ENCODE measurements around the gene LARP4.
"Not testable (repeated sequence)": the region's sequence is repeated elsewhere in the genome, so short reads cannot be mapped to it uniquely, and the experiment has no call there.

Gene LARP4

DNA sequence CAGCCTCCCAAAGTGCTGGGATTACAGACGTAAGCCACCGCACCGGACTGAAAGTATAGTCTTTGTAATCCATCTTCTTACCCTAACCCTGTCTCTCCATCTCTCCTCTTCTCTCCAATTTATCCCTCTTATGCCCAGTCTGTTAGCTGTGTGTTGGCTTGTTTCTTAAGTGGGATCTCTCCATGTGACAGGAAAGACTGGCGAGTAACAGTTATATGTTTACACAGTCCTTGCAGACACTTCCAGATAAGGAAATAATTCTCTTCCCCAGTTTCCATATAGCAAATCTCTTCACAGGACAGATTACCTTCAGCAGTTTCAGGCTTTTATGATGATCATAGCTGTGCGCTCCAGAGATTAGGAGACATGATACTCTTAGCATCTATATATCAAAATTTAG lies 88.1 kb downstream of the LARP4 start:
- DNase-seq: no peak

- not testable (repeated sequence) for DNase-seq
Observed at GRCh38 chr12:50498119-50498518, 97.4 kb downstream of the LARP4 start.

DNA sequence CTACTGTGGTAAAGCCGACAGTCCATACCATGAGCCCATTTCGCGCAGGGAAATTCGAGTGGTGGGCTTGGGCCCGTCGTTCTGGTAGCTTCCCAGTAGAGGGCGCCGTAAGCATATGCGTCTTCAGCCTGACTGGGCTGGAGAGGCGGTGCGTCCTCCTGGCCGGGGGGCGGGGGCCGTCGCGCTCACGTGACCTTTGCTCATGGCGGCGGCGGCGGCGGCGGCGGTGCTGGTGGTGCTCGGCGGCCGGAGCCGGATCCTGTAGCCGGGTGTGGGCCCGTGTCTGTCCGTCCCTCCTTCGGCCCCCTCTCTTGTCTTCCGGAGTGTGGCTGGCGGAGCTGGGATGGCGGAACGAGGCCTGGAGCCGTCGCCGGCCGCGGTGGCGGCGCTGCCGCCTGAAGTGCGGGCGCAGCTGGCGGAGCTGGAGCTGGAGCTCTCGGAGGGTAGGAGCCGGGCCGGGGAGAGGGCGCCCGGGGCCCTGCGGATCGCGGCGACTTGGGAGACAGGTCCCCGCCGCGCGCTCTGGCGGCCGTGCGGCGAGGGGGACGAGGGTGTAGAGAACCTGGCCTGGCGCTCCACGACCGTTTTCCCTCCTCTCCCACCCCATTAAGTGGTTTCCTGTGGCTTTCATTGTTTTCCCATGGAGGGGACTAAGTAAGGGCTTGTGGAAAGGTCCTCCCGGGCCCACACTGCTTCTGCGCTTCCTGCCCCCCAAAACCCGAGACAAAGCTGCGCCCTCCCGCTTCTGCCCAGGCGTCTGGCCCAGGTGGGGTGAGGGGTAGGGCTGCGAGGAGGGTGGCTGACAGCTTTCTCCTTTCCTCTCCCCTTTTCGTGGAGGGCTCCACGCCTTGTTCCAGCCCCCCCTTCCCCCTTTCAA lies 104.4 kb downstream of the LARP4 start, which contains the start of gene DIP2B:
TSS of gene DIP2B (plus strand) at position 188 of the 877 bp plus-strand sequence. CDS start at position 344, 156 bp downstream.
- DNase-seq: peak; percentile 78 to 85

DNA sequence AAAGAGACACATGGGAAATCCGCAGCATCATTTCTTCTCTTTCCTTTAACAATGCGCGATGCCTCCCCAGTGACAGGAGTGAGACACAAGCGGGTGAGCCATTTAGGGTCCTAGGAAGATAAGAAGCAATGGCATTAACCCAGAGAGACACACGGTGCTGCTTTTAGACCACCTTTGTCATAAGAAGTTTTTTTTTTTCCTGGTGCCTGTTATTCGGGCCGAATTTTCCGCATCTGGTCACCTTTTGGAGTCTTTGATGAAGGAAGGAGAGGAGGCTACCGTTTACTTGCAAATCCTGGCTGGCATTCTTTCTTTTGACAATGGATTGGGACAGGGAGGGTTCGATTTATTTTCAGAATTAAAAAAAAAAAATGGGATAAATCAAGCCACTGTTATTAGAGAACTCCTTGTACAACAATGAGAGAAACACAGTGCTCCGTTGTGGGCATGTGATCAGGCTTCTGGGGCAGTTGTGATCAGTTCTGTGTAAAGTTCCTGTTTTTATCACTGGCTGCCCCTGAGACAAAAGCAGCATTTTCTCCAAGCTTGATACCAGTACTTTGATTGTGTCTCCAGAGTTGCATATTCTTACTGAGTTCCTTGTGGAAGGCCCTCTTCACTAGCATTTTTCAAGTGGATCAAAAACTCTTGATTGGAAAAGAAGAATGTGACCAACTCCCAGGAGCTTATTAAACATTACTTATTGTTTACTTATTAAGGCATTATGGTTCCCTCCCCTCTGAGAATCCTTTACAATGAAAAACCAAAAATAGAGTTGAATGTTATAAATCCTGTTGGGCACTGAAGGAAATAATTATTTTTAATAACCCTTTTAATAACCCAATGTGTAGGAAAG lies 105.2 kb downstream of the LARP4 start:
- DNase-seq: peak in 1 of 2 donors; percentile 59

DNA sequence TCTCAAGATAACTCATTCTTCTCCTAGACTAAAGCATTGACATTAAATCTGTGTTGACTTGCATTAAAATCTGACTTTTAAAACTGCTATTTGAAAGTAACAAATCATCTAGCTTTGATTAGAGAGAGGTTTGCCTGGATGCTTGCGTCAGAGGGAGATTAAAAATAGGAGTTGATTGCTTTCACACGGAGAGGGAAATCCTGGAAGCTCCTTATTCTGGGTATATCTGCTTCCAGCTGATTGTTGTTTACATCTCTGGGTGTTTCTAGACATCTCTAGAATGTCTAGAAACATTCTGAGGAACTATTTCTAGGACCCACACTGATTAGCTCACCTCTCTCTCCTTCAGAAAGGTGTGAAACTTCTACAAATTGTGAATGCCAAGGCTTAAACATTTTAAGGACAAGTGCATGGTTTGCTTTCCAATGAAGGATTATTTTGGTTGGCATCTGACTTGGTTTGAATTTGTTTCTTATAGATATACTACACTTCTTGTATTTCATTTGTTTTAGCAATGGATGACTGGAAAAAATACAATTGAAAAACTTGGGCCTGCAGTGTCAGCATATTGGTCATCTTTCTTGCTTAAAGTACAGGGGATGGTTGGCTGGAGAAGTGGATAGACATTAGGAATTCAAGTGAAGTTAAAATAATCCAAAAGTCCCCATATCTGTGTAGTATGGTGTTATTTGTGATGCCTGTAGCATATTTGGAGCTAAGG lies 106.2 kb downstream of the LARP4 start:
- no peak for DNase-seq

GRCh38 chr12:50507474-50507838 lies 106.8 kb downstream of the LARP4 start:
- DNase-seq: no peak

DNA sequence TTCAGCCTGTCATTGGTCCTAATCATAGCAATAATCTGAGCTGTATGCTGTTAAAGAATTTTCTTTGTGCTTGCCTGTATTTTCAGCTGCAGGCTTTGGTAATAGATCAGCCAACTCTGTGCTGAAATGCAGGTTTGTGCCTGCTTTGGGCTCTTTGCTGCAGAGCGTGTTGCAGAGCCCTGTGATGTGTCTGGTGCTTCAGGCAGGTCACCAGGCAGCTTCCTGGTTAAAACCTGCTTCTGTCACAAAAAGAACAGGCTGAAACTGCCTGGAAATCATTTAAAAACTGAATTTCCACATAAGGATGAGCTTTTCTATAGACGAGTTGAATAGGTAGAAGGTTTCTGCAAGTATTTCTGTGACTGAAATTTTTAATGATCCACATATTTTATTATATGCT lies 107.2 kb downstream of the LARP4 start:
- DNase-seq: no peak

- no peak for DNase-seq
Observed at GRCh38 chr12:50508414-50508813, 107.7 kb downstream of the LARP4 start.

- DNase-seq: peak in 1 of 2 donors; percentile 64
Observed at GRCh38 chr12:50508970-50509663, 108.4 kb downstream of the LARP4 start.

- DNase-seq: no peak
Observed at GRCh38 chr12:50514526-50515276, 114.0 kb downstream of the LARP4 start.

DNA sequence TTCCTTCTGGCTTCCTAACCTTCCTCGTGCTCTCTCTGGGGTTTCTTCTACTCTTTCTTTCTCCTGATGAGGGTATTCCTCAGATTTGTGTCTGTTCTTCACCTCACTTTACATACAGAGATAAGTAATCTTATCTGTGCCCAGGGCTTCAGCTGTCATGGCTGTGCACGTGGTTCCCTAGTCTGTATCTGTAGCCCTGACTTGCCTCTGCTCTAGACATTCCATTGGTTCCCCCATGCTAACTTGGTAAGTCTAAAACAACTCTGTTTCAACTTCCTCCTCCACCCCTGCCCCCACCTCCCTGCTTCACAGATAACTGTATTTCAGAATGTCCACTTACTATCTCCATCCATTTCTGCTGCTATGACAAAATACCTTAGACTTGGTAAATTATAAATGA lies 114.9 kb downstream of the LARP4 start:
- DNase-seq: no peak

GRCh38 chr12:50517421-50518048 lies 116.8 kb downstream of the LARP4 start:
- DNase-seq: peak in 1 of 2 donors; percentile 97

- no peak for DNase-seq
Observed at GRCh38 chr12:50518090-50518489, 117.4 kb downstream of the LARP4 start.

GRCh38 chr12:50519353-50519752 lies 118.7 kb downstream of the LARP4 start:
- DNase-seq: no peak

DNA sequence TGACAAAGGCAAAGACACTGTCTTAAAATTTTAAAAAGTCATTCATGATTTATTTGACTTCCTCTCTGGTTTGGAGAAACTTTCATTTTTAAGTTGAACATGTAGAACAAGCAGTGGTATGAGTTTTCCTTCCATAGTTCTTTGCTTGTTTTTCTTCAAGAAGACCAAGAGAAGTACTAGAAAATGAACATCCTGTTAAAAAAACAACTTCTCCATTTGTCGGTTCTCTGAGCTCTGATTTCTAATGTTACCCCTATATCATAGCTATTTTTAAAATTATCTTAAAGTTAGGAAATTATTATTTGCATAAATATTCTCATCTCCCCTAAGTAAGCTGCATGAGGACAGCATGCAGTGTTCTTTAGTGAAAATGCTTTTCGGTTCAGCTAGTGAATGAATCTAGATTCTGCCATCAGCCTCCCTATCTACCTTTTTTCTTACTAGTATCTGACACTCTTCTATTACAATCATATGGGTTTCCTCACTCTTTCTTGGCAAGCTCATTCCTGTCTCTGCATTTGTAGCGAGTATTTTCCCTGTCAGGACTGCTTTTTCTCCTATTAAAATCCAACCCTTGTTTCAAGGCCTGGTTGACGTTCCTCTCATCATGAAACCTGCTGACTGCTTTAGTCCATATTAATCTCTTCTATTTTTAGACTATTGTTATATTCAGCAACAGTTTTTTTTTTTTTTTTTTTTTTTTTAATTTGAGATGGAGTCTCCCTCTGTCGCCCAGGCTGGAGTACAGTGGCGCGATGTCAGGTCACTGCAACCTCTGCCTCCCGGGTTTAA lies 119.9 kb downstream of the LARP4 start:
- DNase-seq: peak in 1 of 2 donors; percentile 51

DNA sequence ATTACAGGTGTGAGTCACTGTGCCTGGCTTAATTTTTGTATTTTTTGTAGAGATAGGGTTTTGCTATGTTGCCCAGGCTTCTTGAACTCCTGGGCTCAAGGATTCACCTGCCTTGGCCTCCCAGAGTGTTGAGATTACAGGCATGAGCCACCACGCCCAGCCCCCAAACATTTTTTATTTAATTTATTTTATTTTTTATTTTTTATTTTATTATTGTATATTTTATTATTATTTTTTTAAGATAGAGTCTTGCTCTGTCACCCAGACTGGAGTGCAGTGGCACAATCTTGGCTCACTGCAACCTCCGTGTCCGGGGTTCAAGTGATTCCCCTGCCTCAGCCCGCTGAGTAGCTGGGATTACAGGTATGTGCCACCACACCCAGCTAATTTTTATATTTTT lies 121.1 kb downstream of the LARP4 start:
- DNase-seq: not testable (repeated sequence)

GRCh38 chr12:50523772-50524171 lies 123.1 kb downstream of the LARP4 start:
- DNase-seq: no peak

GRCh38 chr12:50524621-50525020 lies 123.9 kb downstream of the LARP4 start:
- no peak for DNase-seq

- no peak for DNase-seq
Observed at GRCh38 chr12:50525422-50525821, 124.7 kb downstream of the LARP4 start.

GRCh38 chr12:50527359-50527726 lies 126.7 kb downstream of the LARP4 start:
- no peak for DNase-seq

Measured in bone marrow (tissue), 2 donors.